HuH-7 (cell line): ENCODE data around the gene ZFHX3.

Experiments
- DNase-seq: peaks from one replicate; pipeline ENCODE4 v3.0.0; 2011; ENCODE audit warnings: low spot score

ZFHX3 gene

GRCh38 chr16:72752004-72752695 is 295.8 kb downstream of the ZFHX3 start:
- no peak for DNase-seq

- DNase-seq: no peak
Measured at GRCh38 chr16:72751076-72751475, 296.9 kb downstream of the ZFHX3 start.

- no peak for DNase-seq
Measured at GRCh38 chr16:72749091-72749490, 298.8 kb downstream of the ZFHX3 start.

- DNase-seq: no peak
Measured at GRCh38 chr16:72744076-72744793, 303.7 kb downstream of the ZFHX3 start.

GRCh38 chr16:72743011-72743761 is 304.7 kb downstream of the ZFHX3 start:
- DNase-seq: no peak

- no peak for DNase-seq
Measured at GRCh38 chr16:72740347-72740746, 307.6 kb downstream of the ZFHX3 start.

GRCh38 chr16:72739577-72739976 is 308.4 kb downstream of the ZFHX3 start:
- DNase-seq: no peak

- no peak for DNase-seq
Measured at GRCh38 chr16:72736074-72736473, 311.9 kb downstream of the ZFHX3 start.
